SK-N-SH (cell line): Measurements from ENCODE around the gene PTPRG.

Experiments
- CTCF ChIP-seq: fragments of 200-600 bp; sonication (generic); IDR thresholded peaks from 2 replicates; pipeline ENCODE4 v1.6.1; 2017; ENCODE audit warnings: antibody characterized with exemption, mild to moderate bottlenecking, moderate library complexity
- POLR2AphosphoS5 ChIP-seq: IDR thresholded peaks from 2 replicates; pipeline ENCODE4 v1.6.1; 2012; ENCODE audit warnings: low read depth, low read length

GRCh38 chr3:61806810-61807209 lies 245.4 kb downstream of the PTPRG start:
- TF ChIP-seq CTCF (no peak), POLR2AphosphoS5 (no peak)
